GM12892 (cell line): ENCODE data around the gene DHX35.

Experiments
- POLR2A ChIP-seq: IDR thresholded peaks from 2 replicates; pipeline ENCODE4 v1.6.1; 2011; ENCODE audit warnings: low read depth, low read length, control low read depth
- TAF1 ChIP-seq: IDR thresholded peaks from 2 replicates; pipeline ENCODE4 v1.6.1; 2011; ENCODE audit warnings: low read depth, mild to moderate bottlenecking, control low read depth, low read length, borderline replicate concordance

GRCh38 chr20:38920851-38921250, 41.3 kb upstream of the DHX35 start:
- TF ChIP-seq POLR2A, result no peak
- no peak for TF ChIP-seq TAF1
